MV-4-11 (cell line): ENCODE results near the gene MYO1H.

Experiments used
- DNase-seq: peaks from one replicate; lab custom pipeline; 2025; lab: John Stamatoyannopoulos, UW

The MYO1H gene

GRCh38 chr12:109449845-109450532, 102.3 kb downstream of the MYO1H start:
- no peak for DNase-seq

DNA sequence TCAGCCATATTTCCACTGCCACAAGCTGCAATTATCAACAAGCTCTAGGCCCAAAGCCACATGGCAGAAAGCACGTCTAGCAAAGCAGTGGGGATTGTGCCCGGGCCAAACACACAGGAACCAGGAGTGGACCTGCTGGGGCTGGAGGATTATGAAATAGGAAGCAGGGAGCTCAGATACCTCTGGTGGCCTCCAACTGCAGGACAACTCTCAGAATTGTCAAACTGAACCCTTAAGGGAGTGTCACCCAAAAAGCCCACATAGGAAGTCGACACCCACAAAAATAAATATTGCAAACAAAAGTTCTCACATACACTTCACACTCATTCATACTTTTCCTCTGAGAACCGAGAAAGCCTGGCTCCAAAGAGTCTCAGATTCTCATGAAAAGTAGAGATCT, 103.3 kb downstream of the MYO1H start:
- peak; percentile 70 for DNase-seq

GRCh38 chr12:109451400-109451799, 103.7 kb downstream of the MYO1H start:
- DNase-seq, result no peak

GRCh38 chr12:109452489-109452888, 104.8 kb downstream of the MYO1H start:
- no peak for DNase-seq

- DNase-seq, result no peak
Measured at GRCh38 chr12:109455706-109456105, 108.0 kb downstream of the MYO1H start.

DNA sequence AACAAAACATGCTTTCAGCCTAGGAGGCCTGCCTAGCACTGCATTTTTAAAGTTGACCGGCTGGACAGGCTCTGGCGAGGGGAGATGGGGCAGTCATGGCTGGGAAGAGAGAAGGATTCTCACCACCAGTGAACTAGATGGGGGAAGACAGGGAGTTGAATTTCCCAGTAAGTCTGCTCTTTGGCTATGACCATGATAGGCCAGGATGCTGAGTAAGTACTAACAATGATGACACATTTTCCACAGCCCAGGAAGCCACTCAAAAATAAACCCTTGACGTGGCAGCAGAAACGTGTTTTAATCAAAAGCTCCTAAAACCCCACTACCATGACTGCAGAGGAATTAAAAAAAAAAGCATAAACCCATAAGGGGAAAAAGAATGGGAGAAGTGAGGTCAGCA, 110.4 kb downstream of the MYO1H start:
- peak; percentile 1 for DNase-seq

- no peak for DNase-seq
Measured at GRCh38 chr12:109458771-109459208, 111.1 kb downstream of the MYO1H start.

- peak; percentile 38 for DNase-seq
Measured at GRCh38 chr12:109459247-109459646, 111.5 kb downstream of the MYO1H start.

GRCh38 chr12:109460538-109460937, 112.8 kb downstream of the MYO1H start:
- DNase-seq, result no peak

GRCh38 chr12:109461049-109461845, 113.5 kb downstream of the MYO1H start:
- DNase-seq, result peak; percentile 96

- DNase-seq, result peak; percentile 26
Measured at GRCh38 chr12:109461846-109462756, 114.4 kb downstream of the MYO1H start.

DNA sequence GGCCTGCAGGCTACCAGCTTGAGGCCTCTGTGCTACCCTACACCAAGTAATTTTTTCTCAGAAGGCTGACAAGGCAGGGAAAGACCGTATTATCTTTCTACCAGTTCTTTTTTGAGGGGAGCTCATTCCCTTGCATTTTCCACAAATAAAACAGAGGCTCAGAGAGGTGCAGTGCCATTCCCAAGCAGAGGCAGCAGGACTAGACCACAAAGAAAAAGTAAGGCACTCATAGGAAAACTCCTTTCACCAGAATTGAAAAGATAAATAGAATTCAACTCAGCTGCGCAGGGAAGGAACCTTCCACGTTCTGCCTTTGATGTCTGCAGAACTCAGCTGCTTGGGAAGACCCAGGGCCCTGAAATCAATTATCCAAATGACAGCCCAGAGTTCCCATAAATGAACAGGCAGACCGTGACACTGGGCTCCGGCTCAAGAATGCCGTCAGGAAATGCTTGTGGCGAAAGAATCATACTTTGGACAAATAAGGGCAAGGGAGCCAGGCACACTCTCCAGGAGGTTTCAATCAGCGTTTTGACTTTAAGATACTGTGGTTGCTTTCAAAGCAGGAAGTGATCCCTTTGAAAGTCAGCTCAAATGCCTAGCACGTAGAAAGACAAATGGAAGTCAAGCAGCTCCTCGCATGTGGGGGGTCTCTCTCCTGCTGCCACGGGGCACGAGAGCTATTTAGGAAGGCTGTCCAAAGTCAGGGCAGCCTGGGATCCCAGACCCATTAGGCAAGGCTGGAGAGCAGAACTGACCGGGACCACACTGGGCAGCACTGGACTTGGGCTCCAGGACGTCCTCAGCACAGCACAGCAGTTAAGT, 115.4 kb downstream of the MYO1H start:
- peak; percentile 92 for DNase-seq

DNA sequence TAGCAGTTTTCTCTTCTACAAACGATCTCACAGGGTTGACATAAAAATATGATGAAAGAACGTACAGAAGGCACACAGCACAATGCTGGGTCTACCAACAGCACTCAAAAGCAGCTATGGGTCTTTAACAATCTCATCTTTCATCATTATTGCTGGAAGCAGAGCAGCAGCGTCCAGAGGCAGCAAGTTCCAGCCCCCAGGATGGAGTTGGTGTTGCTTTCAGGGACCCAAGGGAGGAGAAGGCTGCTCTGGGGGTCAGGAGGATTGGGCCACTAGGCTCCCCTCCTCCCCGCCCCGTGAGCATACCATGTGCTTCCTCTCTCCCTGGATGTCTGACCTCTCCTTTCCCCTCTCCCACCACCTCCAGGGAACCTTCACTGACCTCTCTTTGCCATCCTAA, 116.1 kb downstream of the MYO1H start:
- DNase-seq, result no peak

GRCh38 chr12:109464642-109465351, 117.1 kb downstream of the MYO1H start:
- no peak for DNase-seq

DNA sequence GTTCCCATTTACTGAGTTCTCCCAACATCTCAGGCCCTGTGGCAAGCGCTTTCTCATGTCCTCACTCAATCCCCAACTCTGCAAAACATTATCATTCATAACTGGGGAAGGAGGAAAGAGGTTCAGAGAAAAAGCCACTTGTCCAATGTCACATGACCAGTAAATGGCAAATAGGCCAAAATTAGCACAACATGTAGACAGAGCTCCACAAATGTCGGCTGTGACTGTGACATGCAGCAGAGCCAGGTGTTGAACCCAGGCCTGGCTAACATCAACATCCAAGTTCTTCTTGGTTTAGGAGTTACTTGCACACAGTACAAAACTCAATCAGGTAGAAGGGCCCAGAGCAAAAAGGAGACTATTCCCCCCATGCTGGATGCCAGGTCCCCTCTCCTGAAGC, 118.6 kb downstream of the MYO1H start:
- DNase-seq, result no peak

DNA sequence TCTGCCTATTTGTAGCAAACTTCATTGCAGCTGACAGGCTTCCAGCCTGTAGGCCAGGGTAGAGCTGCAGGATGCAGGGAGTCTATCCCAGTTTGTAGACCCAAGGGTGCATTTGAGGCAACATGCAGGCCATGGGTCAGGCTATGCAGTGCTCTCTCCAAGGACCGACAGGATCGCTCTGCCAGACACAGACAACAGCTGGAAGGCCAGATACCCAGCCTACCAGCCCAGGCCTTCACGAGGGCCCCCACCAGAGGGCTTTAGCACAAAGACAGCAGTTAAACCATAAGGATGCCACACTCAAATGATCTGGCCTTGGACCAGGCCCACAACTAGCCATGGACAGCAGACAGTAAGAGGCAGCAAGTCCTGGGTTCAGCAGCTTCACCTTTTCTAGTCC, 119.1 kb downstream of the MYO1H start:
- no peak for DNase-seq

- peak; percentile 68 for DNase-seq
Measured at GRCh38 chr12:109467978-109468676, 120.4 kb downstream of the MYO1H start.

GRCh38 chr12:109469517-109469916, 121.8 kb downstream of the MYO1H start:
- peak; percentile 21 for DNase-seq

- DNase-seq, result no peak
Measured at GRCh38 chr12:109473006-109473405, 125.3 kb downstream of the MYO1H start.
